ENCODE results near the gene TKT.

TKT gene

DNA sequence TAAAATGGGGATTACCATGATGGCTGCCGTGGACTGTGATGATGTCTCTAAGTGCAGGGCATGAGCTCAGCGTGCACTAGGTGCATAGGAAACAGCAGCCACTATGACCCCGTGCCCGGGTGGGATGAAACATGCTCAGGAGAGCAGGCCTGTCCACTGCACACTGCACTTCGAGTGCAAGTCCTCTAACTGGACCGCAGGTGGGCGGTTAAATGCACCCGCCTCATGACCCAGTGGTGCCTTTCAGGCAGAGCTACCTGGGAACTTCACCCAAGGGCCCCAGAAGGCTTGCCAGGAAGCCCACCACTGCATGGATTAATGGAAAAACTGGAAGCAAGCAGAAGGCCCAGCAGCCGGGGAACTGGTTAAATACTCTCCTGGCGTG, 60.8 kb downstream of the TKT start:
- DNase-seq, result no peak

DNA sequence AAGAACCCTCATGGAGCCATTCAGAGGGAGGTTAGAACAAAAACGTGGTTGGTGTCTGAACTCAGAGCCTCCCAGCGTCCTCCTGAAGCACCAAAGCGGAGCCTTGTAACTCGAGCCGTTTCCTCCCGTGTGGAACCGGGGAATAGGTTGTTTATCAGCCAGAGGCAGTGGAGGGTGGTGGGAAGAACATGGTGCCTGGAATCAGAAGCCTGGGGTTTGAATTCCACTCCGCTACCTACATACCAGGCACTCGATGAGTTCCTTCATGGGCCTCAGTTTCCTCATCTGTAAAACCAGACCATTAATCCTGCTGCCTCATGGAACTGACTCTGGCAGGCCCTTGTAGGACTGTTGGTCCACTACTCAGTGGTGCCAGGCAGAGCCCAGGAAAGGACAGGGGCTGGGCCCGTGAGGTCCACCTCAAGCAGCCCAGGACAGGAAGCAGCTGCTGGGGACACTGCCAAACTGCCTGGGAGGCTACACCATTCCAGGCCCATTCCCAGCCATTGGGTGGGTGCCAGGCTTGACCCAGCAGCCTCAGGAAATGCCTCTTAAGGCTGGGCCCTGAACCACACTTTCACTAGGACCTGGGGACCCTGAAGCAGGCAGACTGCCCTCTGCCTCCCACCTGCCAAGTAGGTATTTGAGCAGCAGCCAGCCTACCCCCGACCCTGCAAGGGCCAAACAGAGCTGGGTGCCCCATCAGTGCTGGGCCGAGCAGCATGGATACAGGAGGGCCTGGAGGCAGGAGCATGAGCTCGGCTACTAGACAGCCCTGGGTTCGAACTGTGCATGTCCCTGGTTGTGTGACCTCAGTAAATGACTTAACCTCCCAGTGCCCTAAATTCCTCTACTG, 61.4 kb downstream of the TKT start:
- no peak for DNase-seq

DNA sequence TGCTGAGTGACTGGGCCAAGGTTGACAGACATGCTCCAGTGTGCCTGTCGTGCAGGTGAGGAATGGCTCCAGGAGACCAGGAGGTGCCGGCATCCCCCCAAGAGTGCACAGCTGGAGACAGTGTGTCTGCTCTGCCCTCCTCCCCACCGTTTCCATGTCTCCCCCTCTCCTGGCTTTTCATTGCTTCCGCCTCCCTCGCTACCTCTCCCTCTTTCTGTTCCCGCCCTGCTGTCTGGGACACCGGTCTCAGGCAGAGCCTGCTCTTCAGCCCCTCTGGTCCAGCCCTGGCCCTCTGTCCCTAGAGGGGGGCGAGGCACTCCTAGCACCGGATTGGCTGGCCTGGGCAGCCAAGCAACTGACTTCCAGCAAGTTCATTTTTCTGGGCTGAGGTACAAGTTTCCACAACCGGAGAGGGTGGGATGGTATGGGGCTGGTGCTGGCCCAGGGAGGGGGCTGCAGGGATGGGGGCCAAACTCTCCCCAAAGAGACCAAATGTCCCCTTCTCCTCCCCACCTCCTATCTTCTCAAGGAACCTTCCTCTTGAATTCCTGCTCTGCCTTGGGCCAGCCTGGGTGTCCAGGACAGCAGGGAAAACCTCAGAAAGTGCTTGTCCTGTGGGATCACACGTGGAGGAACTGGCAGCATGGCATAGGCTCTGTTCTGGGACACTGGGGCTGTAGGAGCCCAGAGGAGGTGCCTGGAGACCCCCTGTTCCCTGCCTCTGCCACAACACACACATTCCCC, 62.2 kb downstream of the TKT start:
- DNase-seq, result no peak

DNA sequence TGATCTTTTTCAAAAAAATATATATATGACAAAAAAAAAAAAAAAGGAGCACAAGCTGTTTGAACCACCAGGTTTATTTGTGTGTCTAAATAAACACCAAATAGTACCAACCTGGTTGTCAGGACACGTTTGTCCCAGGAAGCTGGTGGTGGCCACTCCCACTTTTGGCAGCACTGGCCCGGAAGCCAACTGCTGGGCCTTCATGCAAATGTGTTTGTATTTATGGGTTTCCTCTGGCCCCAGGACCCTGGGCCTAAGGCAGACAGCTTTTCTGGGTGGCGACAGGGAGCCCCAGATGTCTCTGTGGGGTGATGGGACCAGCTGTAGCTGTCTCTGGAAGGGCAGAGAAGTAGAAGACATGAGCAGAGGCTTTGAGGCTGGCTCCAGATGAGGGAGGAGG, 63.2 kb downstream of the TKT start:
- no peak for DNase-seq

DNA sequence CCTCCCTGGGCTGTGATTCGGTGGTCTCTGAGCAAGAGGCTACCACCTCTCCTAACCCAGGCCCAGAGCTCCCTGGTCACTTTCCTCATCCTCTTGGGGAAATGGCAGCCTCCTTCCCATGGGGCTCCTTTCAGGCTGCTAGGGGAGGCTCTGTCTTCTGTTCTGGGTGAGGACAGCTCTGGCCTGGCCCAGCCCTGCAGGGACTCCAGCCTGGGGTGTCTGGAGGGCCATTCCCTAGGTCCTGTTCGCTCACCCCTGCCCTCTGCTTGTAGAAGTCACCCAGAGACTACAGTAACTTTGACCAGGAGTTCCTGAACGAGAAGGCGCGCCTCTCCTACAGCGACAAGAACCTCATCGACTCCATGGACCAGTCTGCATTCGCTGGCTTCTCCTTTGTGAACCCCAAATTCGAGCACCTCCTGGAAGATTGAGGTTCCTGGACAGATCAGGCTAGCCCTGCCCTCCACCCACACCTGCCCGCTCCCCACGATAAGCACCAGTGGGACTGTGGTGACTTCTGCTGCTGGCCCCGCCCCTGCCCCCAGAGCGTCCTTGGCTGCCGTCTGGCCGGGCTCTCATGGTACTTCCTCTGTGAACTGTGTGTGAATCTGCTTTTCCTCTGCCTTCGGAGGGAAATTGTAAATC, 63.9 kb downstream of the TKT start:
- no peak for DNase-seq

DNA sequence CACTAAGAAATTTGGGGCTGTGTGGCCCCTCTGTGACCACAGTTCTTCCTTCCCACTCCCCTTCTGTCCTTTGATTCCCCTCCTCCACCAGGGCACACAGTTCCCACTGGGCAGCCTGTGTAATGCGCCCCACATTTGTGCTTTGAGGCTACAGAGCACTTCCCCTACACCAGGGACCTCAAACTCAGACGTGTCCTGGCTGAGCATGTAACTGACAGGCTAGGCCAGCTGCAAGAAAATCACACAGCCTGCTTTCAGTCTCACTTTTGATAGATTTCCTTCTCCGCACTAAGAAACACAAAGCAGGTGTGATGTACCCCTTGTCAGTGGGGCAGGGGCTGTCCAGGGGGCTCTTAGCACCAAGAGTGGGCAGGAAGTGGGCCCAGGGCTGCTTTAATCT, 65.2 kb downstream of the TKT start:
- DNase-seq, result no peak

DNA sequence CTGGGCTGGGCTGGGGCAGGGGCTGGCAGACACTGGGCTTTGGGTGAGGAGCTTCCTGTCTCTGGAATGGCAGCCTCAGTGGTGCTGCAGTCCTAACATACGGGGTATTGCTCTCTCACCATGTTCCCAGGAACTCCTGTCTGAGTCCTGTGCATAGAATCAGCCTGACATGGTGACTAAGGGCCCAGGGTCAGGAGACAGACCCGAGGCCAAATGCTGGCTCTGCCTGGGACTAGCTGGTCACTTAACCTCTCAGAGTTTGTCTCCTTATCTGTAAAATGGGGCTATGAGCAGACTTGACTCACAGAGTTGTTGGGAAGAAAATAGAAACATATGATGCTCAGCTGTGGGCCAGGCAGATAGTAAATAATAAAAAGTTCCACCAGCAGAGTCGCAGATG, 66.5 kb downstream of the TKT start:
- no peak for DNase-seq

DNA sequence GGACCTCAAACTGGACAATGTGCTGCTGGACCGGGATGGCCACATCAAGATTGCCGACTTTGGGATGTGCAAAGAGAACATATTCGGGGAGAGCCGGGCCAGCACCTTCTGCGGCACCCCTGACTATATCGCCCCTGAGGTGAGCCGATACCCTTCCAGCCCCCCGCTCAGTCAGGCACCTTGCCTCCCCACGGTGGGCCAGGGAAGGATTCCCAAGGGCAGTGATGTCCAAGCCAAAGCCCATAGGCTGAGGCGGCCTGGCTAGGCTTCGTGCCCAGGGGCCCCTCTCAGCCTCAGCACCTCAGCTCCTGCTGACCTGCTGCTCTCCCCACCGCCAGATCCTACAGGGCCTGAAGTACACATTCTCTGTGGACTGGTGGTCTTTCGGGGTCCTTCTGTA, 67.1 kb downstream of the TKT start:
- no peak for DNase-seq

DNA sequence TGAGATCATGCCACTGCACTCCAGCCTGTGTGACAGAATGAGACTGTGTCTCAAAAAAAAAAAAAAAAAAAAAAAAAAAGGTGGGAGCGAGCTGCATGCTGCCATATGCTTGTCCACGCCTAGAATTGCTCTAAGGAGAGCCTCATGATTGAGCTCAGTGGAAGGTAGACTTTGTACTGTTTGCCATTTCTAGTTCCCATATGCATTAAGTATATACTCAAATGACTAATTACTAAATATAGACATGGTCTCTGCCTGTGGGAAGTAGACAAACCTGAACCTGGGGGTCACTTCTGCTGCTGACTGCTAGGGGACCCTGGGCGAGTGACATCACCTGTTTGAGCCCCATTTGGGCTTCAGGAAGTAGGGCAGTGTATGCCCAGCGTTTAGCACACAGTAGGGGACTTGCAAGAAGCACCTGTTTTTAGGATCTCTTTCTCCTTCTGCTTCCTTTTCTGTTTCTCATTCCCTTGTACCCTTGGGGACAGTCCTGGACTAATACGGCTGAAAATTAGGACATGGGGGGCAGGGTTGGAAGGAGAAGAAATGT, 67.6 kb downstream of the TKT start:
- DNase-seq, result no peak

DNA sequence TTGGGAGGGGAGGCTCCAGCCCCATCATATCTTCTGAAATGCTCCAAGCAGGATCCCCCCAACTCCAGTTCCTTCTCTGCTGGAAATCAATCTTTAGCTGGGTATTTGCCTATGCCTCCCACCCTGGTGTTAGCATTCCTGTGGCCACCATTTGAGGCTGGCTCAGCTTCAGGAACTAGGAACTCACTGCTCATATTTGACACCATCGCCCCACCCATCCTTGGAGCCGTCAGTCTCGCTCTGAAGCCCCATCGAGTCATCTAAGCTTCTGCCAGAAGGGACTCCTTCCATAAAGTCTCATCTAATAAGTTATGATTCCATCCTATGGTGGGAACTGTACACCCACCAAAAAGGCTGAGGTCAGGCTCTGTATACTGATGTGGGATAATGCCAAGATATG, 68.4 kb downstream of the TKT start:
- no peak for DNase-seq

DNA sequence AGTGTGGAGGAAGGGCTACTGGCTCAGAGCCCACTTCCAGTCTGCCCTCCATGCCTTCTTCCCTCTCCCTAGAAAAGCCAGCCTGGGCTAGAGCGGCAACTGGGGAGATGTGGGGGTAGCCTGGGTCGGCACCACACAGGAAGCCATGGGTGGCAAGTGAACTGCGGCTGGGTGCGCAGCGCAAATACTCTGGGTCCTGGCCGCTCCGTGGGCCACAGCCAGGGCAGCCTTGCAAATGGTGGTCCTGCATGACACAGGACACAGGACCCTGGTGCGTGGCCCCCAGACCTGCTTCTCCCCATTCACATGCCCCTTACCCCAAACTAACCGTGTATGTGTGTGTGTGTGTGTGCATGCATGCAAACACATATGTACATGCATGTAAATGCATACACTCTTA, 69.1 kb downstream of the TKT start:
- no peak for DNase-seq

DNA sequence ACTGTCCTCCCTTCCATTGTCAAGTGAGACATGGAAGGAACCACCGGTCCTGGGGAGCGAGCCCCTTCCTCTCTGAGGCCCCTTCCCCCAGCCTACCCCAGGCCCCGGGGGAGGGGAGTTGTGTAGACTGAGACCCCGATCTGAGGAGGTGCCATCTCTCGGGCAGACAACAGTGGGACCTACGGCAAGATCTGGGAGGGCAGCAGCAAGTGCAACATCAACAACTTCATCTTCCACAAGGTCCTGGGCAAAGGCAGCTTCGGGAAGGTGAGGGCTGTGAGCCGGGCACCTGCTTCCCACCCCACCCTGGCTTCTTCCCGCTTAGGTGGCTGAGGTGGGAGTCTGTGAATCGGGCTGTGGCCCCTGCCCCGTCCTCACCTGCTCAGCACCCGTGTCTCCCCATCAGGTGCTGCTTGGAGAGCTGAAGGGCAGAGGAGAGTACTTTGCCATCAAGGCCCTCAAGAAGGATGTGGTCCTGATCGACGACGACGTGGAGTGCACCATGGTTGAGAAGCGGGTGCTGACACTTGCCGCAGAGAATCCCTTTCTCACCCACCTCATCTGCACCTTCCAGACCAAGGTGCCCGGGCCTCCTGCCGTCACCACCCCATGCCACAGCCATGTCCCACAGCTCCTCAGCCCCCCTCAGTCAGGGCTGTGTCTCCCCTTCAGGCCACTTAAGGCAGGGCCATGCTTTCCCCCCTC, 69.9 kb downstream of the TKT start:
- DNase-seq, result no peak

DNA sequence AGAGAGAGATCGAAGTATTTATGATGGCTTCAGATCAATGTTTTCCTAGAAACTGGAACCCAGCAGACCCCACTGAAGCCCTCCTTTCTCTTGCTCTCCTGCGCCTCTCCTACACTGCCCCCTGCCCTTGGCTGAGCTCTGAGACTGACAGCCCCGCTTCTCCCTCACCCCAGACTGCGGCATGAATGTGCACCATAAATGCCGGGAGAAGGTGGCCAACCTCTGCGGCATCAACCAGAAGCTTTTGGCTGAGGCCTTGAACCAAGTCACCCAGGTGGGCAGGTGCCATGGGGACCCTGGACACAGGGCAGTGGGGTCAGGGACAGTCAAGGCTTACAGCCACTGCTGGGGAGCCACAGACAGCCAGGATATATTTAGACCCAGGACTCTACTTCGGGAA, 71.1 kb downstream of the TKT start:
- no peak for DNase-seq

DNA sequence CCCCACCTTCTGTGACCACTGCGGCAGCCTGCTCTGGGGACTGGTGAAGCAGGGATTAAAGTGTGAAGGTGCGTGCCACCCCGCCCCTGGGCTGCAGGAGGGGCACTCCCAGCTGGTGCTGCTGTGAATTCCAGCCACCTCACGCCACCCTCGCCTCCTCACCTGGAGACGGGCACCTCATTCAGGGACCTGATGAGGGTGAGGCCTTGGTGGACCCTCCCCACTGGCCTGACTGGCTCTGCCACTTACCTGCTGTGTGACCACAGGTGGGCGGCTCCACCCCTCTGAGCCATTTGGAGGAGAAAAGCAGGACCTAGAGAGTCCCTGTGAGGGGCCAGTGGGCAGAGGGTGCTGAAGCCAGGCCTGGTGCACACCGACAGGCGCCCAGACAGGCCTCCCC, 72.3 kb downstream of the TKT start:
- DNase-seq, result no peak

DNA sequence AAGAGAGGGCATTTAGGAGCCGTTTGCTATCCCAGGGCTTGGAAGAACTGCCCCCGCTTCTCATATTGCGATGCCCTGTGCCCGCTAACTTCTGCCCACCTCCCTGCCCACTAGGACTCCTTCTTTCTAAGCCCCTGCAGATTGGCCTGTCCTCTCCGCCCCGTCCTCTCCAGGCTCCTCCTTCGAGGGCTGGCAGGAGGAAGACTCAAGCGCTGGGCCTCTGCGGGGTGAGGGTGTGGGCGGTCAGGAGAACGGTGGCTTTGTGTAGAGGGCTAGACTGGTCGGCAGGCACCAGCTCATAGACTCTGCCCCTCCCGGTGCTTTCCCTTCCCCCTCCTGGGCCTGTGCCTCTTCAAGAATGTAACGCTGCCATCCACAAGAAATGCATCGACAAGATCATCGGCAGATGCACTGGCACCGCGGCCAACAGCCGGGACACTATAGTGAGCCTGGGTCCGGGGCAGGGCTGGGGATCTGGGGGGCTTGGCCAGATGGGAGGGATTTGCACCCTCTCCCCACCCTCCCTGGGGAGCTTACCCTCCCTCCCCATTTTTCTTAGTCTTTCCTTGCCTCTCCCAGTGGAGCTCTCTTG, 73.0 kb downstream of the TKT start:
- no peak for DNase-seq

DNA sequence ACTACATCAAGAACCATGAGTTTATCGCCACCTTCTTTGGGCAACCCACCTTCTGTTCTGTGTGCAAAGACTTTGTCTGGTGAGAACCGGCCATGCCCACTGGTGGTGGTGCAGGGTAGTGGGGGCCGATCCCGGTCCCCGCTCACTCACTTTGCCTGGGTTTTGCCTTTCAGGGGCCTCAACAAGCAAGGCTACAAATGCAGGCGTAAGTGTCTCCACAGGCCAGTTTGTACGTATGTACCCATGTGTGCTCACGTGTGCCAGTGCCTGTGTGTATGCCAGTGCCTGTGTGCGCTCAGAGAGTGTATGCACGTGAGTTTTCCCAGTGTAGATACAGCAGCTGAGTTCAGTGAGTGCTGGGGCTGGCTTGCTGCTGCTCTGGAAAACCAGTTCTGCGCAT, 74.3 kb downstream of the TKT start:
- no peak for DNase-seq

DNA sequence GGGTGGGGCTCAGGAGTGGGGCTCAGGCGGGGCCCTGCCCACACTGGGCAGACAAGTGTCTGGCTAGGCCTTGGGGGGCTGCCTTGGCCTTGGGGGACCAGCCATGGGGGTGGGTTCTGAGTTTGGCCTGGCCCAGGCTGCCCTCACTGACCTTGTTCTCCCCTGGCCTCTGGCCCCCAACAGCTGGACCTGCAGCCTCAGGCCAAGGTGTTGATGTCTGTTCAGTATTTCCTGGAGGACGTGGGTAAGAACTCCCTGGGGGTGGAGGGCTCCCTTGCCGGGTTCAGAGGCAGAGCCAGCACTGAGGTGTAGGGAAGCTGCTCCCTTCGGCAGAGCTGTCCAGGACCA, 74.8 kb downstream of the TKT start:
- DNase-seq, result no peak

DNA sequence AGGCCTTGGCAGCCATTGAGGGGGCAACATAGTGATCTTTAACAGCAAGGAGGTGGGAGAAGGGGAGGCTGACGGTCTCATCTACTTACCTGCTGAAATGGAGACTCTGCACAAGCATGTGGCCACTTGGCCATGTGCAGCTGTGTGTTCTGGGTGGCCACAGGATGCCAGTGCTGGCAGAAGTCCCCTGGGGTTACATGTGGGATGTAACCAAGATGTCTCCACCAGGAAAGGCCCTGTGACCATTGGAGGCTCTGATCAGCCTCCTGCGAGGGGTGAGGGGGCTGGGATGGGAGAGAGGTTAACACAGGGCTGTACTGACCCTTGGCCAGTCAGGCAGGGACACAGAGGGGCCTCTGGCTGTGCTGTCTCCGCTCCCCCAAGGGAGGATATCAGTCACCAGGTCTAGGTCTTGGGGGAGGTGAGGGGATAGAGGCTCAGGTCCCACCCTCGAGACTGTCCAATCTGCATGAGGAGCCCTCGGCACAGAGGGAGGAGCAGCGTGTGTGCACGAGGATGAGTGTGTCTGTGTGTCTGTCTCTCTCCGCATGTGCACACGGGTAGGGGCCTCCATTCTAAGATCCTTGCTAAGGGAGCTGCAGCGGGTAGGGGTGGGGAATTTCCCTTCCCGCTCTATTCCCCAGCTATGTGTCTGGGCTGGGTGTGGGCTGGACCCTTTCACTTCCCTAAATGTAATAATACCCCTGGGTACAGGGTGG, 75.4 kb downstream of the TKT start:
- no peak for DNase-seq

DNA sequence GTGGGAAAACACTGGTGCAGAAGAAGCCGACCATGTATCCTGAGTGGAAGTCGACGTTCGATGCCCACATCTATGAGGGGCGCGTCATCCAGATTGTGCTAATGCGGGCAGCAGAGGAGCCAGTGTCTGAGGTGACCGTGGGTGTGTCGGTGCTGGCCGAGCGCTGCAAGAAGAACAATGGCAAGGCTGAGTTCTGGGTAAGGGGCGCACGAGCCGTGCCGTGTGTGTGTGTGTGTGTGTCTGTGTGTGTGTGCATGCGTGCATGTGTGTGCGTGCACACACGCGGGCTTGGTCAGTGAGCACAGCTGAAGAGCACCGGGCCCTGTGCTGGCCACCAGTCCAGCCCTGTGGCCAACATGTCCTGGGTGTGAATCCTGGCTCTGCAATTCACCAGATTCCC, 76.2 kb downstream of the TKT start:
- no peak for DNase-seq

DNA sequence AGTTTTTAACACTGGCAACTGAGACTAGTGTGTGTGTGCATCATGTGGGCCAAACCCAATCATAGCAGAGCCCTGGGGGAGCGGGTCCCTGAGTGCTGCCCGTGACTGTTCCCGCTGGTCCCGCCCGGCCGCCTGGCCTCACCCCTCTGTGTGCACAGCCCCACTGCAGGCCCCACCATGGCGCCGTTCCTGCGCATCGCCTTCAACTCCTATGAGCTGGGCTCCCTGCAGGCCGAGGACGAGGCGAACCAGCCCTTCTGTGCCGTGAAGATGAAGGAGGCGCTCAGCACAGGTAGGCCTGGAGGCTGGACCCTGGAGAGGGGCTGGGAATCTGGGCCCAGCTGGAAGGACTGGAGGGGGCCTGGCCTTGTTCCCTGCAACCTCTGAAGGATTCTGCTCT, 77.6 kb downstream of the TKT start:
- no peak for DNase-seq

DNA sequence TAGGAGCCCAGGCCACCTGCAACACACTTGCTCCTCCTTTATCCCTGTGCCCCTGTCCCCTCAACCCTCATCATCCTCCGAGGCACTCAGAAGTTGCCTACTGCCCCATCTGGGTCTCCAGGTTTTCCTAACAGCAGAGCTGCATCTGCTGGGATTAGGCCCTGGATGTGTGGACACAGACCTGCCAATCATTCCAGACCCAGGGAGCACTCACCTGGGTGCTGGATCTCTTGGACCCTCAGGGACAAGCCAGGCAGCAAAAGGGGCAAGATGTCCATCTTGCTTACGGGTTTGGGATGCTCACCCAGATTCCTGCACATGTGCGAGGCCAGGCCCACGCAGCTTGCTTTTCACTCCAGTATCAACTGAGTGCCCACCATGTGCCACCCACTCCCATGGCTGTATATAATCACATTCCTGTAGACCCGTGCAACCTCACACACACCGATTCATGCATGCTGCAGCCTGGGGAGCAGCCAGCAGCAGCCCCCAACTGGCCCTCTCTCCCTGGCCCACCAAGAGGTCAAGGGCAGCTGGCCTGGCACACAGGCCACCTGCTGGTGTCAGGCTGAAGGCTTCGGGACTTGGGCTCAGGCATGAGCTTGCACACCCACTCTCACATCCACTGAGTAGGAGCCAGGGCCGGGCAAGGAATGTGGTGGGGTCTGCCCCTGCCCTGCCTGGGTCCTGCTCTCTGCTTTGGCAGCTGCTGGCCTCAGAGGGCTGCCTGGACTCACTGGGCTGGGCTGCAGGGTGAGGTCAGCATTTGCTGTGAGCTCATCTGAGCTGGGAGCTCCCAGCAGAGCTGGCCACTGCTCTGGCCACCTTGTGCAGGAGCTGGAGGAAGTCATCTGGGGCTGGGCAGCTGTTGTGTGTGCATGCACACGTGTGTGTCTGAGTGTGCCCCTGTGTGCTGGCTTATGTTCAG, 79.9 kb downstream of the TKT start:
- DNase-seq, result no peak

Data from activated CD8-positive, alpha-beta memory T cell treated with anti-CD3 and anti-CD28 coated beads, Interleukin-2, amount 50 U/mL, for 4 hours (primary cell).